ENCODE results near the gene FOSL1. TPM values are rescaled to one million over a fixed set of nuclear protein-coding genes. Genes with fewer than 3 reads are reported as not detected.
A peak's percentile ranks its signal among the peaks of the same experiment; 100 is the strongest.

Gene FOSL1
- total and polyA plus RNA-seq, 2 of the 13 experiments (the other 11 are each of a cell fraction or from before 2014, with no cell fraction given) = 4.0 to 4.1 TPM

DNA sequence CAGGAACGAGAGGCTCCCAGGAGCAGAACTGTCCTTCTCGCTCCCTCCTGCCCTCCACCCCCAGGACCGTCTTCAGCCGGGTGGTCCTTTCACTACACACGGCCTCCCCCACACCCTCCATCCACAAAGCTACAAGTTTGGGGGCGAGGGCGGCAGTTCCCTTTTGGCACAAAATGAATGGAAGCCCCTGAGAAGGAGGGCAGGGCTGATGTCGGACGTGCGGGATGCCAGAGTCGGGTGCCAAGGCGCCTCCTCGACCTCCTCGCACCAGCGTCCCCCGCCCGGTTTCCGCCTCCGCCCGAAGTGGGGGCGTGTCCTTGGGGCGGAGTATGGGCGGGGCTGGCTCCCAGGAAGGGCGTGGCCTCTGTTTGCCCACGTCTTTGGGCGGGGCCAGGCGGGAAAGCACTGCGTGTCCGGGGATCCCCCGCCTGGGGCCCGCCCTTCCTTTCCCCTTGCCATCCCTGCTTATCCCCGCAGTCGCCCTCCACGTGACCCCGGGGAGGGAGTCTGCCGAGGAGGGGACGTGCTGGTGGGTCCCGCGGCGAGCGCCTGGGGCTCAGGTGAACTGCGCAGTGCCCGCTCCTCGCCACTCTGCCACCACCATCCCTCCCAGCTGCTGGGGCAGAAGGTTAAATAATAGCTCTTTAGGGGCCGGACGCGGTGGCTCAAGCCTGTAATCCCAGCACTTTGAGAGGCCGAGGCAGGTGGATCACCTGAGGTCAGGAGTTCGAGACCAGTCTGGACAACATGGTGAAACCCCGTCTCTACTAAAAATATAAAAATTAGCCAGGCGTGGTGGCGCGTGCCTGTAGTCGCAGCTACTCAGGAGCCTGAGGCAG is 26.7 kb downstream of the FOSL1 start (continued):
- TF ChIP-seq, protein P1, sequence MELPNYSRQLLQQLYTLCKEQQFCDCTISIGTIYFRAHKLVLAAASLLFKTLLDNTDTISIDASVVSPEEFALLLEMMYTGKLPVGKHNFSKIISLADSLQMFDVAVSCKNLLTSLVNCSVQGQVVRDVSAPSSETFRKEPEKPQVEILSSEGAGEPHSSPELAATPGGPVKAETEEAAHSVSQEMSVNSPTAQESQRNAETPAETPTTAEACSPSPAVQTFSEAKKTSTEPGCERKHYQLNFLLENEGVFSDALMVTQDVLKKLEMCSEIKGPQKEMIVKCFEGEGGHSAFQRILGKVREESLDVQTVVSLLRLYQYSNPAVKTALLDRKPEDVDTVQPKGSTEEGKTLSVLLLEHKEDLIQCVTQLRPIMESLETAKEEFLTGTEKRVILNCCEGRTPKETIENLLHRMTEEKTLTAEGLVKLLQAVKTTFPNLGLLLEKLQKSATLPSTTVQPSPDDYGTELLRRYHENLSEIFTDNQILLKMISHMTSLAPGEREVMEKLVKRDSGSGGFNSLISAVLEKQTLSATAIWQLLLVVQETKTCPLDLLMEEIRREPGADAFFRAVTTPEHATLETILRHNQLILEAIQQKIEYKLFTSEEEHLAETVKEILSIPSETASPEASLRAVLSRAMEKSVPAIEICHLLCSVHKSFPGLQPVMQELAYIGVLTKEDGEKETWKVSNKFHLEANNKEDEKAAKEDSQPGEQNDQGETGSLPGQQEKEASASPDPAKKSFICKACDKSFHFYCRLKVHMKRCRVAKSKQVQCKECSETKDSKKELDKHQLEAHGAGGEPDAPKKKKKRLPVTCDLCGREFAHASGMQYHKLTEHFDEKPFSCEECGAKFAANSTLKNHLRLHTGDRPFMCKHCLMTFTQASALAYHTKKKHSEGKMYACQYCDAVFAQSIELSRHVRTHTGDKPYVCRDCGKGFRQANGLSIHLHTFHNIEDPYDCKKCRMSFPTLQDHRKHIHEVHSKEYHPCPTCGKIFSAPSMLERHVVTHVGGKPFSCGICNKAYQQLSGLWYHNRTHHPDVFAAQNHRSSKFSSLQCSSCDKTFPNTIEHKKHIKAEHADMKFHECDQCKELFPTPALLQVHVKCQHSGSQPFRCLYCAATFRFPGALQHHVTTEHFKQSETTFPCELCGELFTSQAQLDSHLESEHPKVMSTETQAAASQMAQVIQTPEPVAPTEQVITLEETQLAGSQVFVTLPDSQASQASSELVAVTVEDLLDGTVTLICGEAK (IDR thresholded peaks at IDR 0.05) = no peak
- TF ChIP-seq, protein P1 (CRISPR knock-in tag; IDR thresholded peaks at IDR 0.05) = peak; percentile 74; the same call in 1 of the 2 replicates
- TF ChIP-seq ZNF781 (CRISPR knock-in tag; IDR thresholded peaks at IDR 0.05; ENCODE audit: borderline replicate concordance, not compliant biosample characterization) = no peak
- TF ChIP-seq ZNF430 (CRISPR knock-in tag; IDR thresholded peaks at IDR 0.05) = peak; percentile 57; the same call in 1 of the 2 replicates
- TF ChIP-seq SMARCE1 (IDR thresholded peaks at IDR 0.05; ENCODE audit: borderline replicate concordance) = no peak
- no peak for TF ChIP-seq CCAR2 (optimal IDR thresholded peaks at IDR 0.05; ENCODE audit: low read depth, low read length)
- TF ChIP-seq, protein P2, sequence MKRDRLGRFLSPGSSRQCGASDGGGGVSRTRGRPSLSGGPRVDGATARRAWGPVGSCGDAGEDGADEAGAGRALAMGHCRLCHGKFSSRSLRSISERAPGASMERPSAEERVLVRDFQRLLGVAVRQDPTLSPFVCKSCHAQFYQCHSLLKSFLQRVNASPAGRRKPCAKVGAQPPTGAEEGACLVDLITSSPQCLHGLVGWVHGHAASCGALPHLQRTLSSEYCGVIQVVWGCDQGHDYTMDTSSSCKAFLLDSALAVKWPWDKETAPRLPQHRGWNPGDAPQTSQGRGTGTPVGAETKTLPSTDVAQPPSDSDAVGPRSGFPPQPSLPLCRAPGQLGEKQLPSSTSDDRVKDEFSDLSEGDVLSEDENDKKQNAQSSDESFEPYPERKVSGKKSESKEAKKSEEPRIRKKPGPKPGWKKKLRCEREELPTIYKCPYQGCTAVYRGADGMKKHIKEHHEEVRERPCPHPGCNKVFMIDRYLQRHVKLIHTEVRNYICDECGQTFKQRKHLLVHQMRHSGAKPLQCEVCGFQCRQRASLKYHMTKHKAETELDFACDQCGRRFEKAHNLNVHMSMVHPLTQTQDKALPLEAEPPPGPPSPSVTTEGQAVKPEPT (CRISPR knock-in tag; IDR thresholded peaks at IDR 0.05; ENCODE audit: low read depth) = no peak
- TF ChIP-seq NFIB (CRISPR knock-in tag; IDR thresholded peaks at IDR 0.05; ENCODE audit: borderline replicate concordance) = no peak
- TF ChIP-seq, protein P3, sequence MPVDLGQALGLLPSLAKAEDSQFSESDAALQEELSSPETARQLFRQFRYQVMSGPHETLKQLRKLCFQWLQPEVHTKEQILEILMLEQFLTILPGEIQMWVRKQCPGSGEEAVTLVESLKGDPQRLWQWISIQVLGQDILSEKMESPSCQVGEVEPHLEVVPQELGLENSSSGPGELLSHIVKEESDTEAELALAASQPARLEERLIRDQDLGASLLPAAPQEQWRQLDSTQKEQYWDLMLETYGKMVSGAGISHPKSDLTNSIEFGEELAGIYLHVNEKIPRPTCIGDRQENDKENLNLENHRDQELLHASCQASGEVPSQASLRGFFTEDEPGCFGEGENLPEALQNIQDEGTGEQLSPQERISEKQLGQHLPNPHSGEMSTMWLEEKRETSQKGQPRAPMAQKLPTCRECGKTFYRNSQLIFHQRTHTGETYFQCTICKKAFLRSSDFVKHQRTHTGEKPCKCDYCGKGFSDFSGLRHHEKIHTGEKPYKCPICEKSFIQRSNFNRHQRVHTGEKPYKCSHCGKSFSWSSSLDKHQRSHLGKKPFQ (CRISPR knock-in tag; IDR thresholded peaks at IDR 0.05; ENCODE audit: insufficient replicate concordance) = peak; percentile 70
- TF ChIP-seq ZNF839 (CRISPR knock-in tag; IDR thresholded peaks at IDR 0.05; ENCODE audit: borderline replicate concordance) = no peak
- TF ChIP-seq NCOA1 (CRISPR knock-in tag; IDR thresholded peaks at IDR 0.05) = 0 out of 2 replicates have a peak, but pooled peaks have one; percentile 41
- no peak for TF ChIP-seq REXO4 (CRISPR knock-in tag; IDR thresholded peaks at IDR 0.05; ENCODE audit: borderline replicate concordance)
- TF ChIP-seq FOXM1 (CRISPR knock-in tag; IDR thresholded peaks at IDR 0.05) = no peak
- peak; percentile 19 for TF ChIP-seq PHF5A (CRISPR knock-in tag; IDR thresholded peaks at IDR 0.05; ENCODE audit: low read depth, unreplicated experiment)
- no peak for TF ChIP-seq SMARCC2 (IDR thresholded peaks at IDR 0.05)
